OCI-LY3 (cell line): ENCODE data around the gene NR3C1.

Source experiments
- H2AFZ ChIP-seq: fragments of 200-600, 300-600 bp; shearing (Covaris generic); 2 replicates; pipeline ENCODE4 v1.6.0; 2014; ENCODE audit warnings: antibody characterized with exemption, low read depth, low read length
- H3K27ac ChIP-seq: fragments of 200-600, 300-600 bp; sonication (generic); 2 replicates; pipeline ENCODE4 v1.5.1; 2014; ENCODE audit warnings: mild to moderate bottlenecking, low read length, moderate library complexity, mixed read lengths
- H3K27me3 ChIP-seq: fragments of 200-600, 300-600 bp; sonication (generic); 2 replicates; pipeline ENCODE4 v1.6.1; 2014; ENCODE audit warnings: low read depth, low read length, mixed read lengths
- H3K36me3 ChIP-seq: fragments of 200-600, 300-600 bp; sonication (generic); replicated peaks from 2 replicates; pipeline ENCODE3; 2014; ENCODE audit warnings: low read depth, low read length, mixed read lengths
- H3K4me1 ChIP-seq: fragments of 300-600, 200-600 bp; sonication (generic); 2 replicates; pipeline ENCODE4 v1.6.1; 2014; ENCODE audit warnings: low read length, mixed read lengths
- H3K4me2 ChIP-seq: fragments of 200-600, 300-600 bp; sonication (generic); 2 replicates; pipeline ENCODE4 v1.6.1; 2014; ENCODE audit warnings: low read length, mixed read lengths
- H3K4me3 ChIP-seq: fragments of 300-600, 200-600 bp; sonication (generic); 2 replicates; pipeline ENCODE4 v1.5.1; 2014; ENCODE audit warnings: antibody characterized with exemption, mild to moderate bottlenecking, low read length, moderate library complexity
- H3K79me2 ChIP-seq: fragments of 300-600, 200-600 bp; shearing (Covaris generic); 2 replicates; pipeline ENCODE4 v1.6.1; 2014; ENCODE audit warnings: mild to moderate bottlenecking, low read length, mixed read lengths
- H3K9ac ChIP-seq: fragments of 300-600, 200-600 bp; shearing (Covaris generic); 2 replicates; pipeline ENCODE4 v1.6.0; 2014; ENCODE audit warnings: mild to moderate bottlenecking, low read length, moderate library complexity
- H3K9me3 ChIP-seq: fragments of 200-600, 300-600 bp; shearing (Covaris generic); 2 replicates; pipeline ENCODE4 v1.6.1; 2014; ENCODE audit warnings: low read length, mixed read lengths; ENCODE audit not compliant: insufficient read depth
- H4K20me1 ChIP-seq: fragments of 200-600, 300-600 bp; sonication (generic); 2 replicates; pipeline ENCODE4 v1.6.1; 2016; ENCODE audit warnings: low read length, mixed read lengths; ENCODE audit not compliant: insufficient read depth
- EZH2phosphoT487 ChIP-seq: fragments of 200-600 bp; shearing (Covaris generic); IDR thresholded peaks from 2 replicates; pipeline ENCODE4 v1.6.1; 2018; ENCODE audit warnings: antibody characterized with exemption, mixed run types, low read depth
- TF ChIP-seq, protein P1 (sequence below): fragments of 200-600, 300-600 bp; sonication (generic); IDR thresholded peaks from 2 replicates; pipeline ENCODE4 v1.5.1; 2014; ENCODE audit warnings: antibody characterized with exemption, low read length, low read depth

NR3C1 gene

DNA sequence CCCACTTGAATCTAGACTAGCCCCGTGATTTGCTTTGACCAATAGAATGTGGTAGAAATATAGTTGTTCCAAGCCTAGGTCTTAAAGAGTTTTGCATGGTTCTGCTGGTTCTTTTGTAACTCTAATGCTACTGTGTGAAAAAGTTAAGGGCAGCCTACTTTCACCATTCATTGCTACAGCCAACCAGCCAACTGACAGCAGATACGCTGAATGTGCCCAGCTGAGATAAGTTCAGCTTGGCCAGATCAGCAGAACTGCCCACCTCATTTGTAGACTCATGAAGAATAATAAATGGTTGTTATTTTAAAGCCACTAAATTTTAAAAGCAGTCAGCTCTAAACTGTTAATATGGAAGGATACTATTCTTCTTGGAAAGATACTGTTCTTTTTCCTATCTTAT lies 23.9 kb downstream of the NR3C1 start:
- Histone ChIP-seq H4K20me1 (peaks cover 100% of the 10 kb centered on the region), H3K4me3 (no peak overlapping the region), H2AFZ (no peak overlapping the region), H3K4me2 (no peak overlapping the region), H3K9me3 (no peaks in the 10 kb centered on the region), H3K27ac (no peak overlapping the region), H3K36me3 (peaks cover 20% of the 10 kb centered on the region), H3K9ac (no peak overlapping the region), H3K4me1 (peaks cover 8% of the 10 kb centered on the region), H3K79me2 (peaks cover 100% of the 10 kb centered on the region), H3K27me3 (no peaks in the 10 kb centered on the region)
- TF ChIP-seq, protein P1, sequence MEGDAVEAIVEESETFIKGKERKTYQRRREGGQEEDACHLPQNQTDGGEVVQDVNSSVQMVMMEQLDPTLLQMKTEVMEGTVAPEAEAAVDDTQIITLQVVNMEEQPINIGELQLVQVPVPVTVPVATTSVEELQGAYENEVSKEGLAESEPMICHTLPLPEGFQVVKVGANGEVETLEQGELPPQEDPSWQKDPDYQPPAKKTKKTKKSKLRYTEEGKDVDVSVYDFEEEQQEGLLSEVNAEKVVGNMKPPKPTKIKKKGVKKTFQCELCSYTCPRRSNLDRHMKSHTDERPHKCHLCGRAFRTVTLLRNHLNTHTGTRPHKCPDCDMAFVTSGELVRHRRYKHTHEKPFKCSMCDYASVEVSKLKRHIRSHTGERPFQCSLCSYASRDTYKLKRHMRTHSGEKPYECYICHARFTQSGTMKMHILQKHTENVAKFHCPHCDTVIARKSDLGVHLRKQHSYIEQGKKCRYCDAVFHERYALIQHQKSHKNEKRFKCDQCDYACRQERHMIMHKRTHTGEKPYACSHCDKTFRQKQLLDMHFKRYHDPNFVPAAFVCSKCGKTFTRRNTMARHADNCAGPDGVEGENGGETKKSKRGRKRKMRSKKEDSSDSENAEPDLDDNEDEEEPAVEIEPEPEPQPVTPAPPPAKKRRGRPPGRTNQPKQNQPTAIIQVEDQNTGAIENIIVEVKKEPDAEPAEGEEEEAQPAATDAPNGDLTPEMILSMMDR: no peak
- TF ChIP-seq EZH2phosphoT487: no peak

GRCh38 chr5:143376911-143377813 lies 26.3 kb downstream of the NR3C1 start:
- H3K36me3 ChIP-seq: no peaks in the 10 kb centered on the region
- peaks cover 8% of the 10 kb centered on the region for H3K4me1 ChIP-seq
- H3K27ac ChIP-seq: no peak overlapping the region
- no peak overlapping the region for H3K4me3 ChIP-seq
- H2AFZ ChIP-seq: no peak overlapping the region
- no peaks in the 10 kb centered on the region for H3K27me3 ChIP-seq
- peaks cover 100% of the 10 kb centered on the region for H3K79me2 ChIP-seq
- H4K20me1 ChIP-seq: peaks cover 98% of the 10 kb centered on the region
- no peak overlapping the region for H3K9ac ChIP-seq
- TF ChIP-seq, protein P1: no peak
- no peak for TF ChIP-seq EZH2phosphoT487
- H3K9me3 ChIP-seq: no peaks in the 10 kb centered on the region
- no peak overlapping the region for H3K4me2 ChIP-seq

GRCh38 chr5:143376195-143376779 lies 27.2 kb downstream of the NR3C1 start:
- Histone ChIP-seq H3K4me3 (no peak overlapping the region), H3K4me2 (no peak overlapping the region), H3K9ac (no peak overlapping the region), H3K79me2 (peaks cover 100% of the 10 kb centered on the region), H3K4me1 (peaks cover 8% of the 10 kb centered on the region), H3K36me3 (peaks cover 2% of the 10 kb centered on the region), H4K20me1 (peaks cover 99% of the 10 kb centered on the region), H3K27ac (no peak overlapping the region), H3K27me3 (no peaks in the 10 kb centered on the region), H2AFZ (no peak overlapping the region), H3K9me3 (no peaks in the 10 kb centered on the region)
- TF ChIP-seq, protein P1: no peak
- no peak for TF ChIP-seq EZH2phosphoT487

GRCh38 chr5:143374496-143375217 lies 28.8 kb downstream of the NR3C1 start:
- no peak for TF ChIP-seq EZH2phosphoT487
- TF ChIP-seq, protein P1: no peak
- H3K79me2 ChIP-seq: peaks cover 100% of the 10 kb centered on the region
- no peak overlapping the region for H2AFZ ChIP-seq
- peaks cover 99% of the 10 kb centered on the region for H4K20me1 ChIP-seq
- H3K36me3 ChIP-seq: peaks cover 6% of the 10 kb centered on the region
- H3K9ac ChIP-seq: no peak overlapping the region
- H3K27me3 ChIP-seq: no peaks in the 10 kb centered on the region
- H3K27ac ChIP-seq: no peak overlapping the region
- no peaks in the 10 kb centered on the region for H3K9me3 ChIP-seq
- no peaks in the 10 kb centered on the region for H3K4me1 ChIP-seq
- no peak overlapping the region for H3K4me3 ChIP-seq
- no peak overlapping the region for H3K4me2 ChIP-seq
